ENCODE measurements around the gene NT5DC3. TPM values are rescaled to one million over a fixed set of nuclear protein-coding genes. Genes with fewer than 3 reads are reported as not detected.

The NT5DC3 gene
- total and polyA plus RNA-seq, 4 donors: 1.3 to 9.0 (median 4.4) TPM

DNA sequence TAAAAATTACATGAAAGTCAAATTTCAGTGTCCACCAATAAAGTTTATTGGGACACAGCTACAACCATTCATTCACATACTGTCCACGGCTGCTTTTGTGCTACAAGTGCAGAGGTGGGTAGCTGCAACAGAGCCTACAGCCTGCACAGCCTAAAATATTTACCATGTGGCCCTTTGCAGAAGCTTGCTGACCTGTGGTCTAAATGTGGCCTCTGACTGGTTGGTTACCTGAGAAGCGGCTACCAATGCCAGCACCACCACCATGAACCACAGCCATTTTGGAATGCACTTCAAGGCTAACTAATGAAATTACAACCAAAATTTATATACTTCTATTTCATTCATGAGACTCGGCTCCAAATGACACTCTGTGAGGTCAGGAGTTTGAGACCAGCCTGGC is 58.6 kb downstream of the NT5DC3 start:
- Histone ChIP-seq H3K4me3 (ENCODE audit: low read depth in 1 of 3, low read length in 3 of 3) (no peak overlapping the region), H3K9ac (ENCODE audit: low read depth in 1 of 2, low read length in 2 of 2) (no peak overlapping the region), H3K4me1 (ENCODE audit: control insufficient read depth in 4 of 4, insufficient read depth in 4 of 4, low read length in 3 of 4) (peaks cover 5 to 28% (median 24%) of the 10 kb centered on the region in 4 donors), H3K27ac (ENCODE audit: low read depth in 1 of 2, low read length in 2 of 2) (no peak overlapping the region), H3K27me3 (ENCODE audit: control insufficient read depth in 4 of 4, insufficient read depth in 4 of 4, low read length in 3 of 4) (no peaks in the 10 kb centered on the region), H3K36me3 (ENCODE audit: control insufficient read depth in 4 of 4, insufficient read depth in 3 of 4, low read depth in 1 of 4, low read length in 3 of 4) (peaks cover 3 to 24% (median 6%) of the 10 kb centered on the region in 4 donors), H3K9me3 (ENCODE audit: control insufficient read depth in 4 of 4, low read length in 3 of 4) (no peaks in the 10 kb centered on the region)
- 99% methylated on average over 3 of the region's 3 CpGs for WGBS
- DNase-seq (ENCODE audit: low spot score): no peak
- TF ChIP-seq SP1 (IDR thresholded peaks at IDR 0.05) (no peak), YY1 (IDR thresholded peaks at IDR 0.05) (no peak), FOXA2 (IDR thresholded peaks at IDR 0.05) (no peak), RAD21 (IDR thresholded peaks at IDR 0.05) (no peak), RXRA (IDR thresholded peaks at IDR 0.05) (no peak), FOXA1 (IDR thresholded peaks at IDR 0.05) (no peak)
- TF ChIP-seq, protein P1, sequence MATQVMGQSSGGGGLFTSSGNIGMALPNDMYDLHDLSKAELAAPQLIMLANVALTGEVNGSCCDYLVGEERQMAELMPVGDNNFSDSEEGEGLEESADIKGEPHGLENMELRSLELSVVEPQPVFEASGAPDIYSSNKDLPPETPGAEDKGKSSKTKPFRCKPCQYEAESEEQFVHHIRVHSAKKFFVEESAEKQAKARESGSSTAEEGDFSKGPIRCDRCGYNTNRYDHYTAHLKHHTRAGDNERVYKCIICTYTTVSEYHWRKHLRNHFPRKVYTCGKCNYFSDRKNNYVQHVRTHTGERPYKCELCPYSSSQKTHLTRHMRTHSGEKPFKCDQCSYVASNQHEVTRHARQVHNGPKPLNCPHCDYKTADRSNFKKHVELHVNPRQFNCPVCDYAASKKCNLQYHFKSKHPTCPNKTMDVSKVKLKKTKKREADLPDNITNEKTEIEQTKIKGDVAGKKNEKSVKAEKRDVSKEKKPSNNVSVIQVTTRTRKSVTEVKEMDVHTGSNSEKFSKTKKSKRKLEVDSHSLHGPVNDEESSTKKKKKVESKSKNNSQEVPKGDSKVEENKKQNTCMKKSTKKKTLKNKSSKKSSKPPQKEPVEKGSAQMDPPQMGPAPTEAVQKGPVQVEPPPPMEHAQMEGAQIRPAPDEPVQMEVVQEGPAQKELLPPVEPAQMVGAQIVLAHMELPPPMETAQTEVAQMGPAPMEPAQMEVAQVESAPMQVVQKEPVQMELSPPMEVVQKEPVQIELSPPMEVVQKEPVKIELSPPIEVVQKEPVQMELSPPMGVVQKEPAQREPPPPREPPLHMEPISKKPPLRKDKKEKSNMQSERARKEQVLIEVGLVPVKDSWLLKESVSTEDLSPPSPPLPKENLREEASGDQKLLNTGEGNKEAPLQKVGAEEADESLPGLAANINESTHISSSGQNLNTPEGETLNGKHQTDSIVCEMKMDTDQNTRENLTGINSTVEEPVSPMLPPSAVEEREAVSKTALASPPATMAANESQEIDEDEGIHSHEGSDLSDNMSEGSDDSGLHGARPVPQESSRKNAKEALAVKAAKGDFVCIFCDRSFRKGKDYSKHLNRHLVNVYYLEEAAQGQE (IDR thresholded peaks at IDR 0.05): no peak

DNA sequence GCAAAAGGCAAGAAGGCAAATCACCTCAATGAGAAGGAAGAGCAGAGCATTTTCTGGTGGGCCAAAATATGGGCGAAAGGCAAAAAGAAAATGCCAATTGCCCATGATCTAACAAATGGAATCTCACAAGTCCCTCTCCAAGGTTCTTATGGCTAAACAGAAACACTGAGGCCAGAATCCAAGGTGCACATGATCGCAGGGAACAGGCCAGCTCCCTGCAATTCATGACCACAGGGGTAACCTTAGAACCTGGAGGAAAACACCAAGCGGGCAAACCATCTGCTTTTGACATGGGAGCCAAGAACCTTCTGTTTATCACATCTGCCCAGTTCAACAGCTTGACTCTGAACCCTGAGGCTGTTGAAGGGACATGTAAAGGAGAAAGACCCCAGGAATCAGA is 60.0 kb downstream of the NT5DC3 start:
- TF ChIP-seq GABPA (IDR thresholded peaks at IDR 0.05 in 1 of 2, conservative IDR thresholded peaks at IDR 0.05 in 1 of 2) (no peak), YY1 (IDR thresholded peaks at IDR 0.05) (no peak), FOXA1 (IDR thresholded peaks at IDR 0.05) (no peak)

DNA sequence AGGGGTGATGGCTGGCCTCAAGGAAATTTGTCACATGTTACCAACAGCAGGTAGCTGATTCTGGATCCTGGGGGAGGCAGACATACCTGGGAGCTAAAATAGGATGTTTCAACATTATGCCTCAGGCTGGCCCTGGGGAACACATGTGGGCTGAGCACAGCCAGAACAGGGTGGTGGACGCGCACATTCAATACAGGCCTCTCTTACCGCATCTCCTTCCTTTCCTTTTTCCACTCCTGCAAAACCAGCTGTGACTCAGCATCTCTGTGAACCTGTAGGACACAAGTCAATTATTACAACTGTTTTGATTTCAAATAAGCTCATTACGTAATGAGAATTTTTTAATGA is 61.0 kb downstream of the NT5DC3 start:
- Histone ChIP-seq H3K9ac (ENCODE audit: low read depth in 1 of 2, low read length in 2 of 2) (no peak overlapping the region), H3K4me3 (ENCODE audit: low read depth in 1 of 3, low read length in 3 of 3) (no peak overlapping the region), H3K36me3 (ENCODE audit: control insufficient read depth in 4 of 4, insufficient read depth in 3 of 4, low read depth in 1 of 4, low read length in 3 of 4) (peaks cover 3 to 30% (median 6%) of the 10 kb centered on the region in 4 donors), H3K4me1 (ENCODE audit: control insufficient read depth in 4 of 4, insufficient read depth in 4 of 4, low read length in 3 of 4) (peaks cover 5 to 20% (median 16%) of the 10 kb centered on the region in 4 donors), H3K9me3 (ENCODE audit: control insufficient read depth in 4 of 4, low read length in 3 of 4) (no peaks in the 10 kb centered on the region), H3K27ac (ENCODE audit: low read depth in 1 of 2, low read length in 2 of 2) (no peak overlapping the region), H3K27me3 (ENCODE audit: control insufficient read depth in 4 of 4, insufficient read depth in 4 of 4, low read length in 3 of 4) (no peaks in the 10 kb centered on the region)
- no peak for DNase-seq (ENCODE audit: low spot score)
- WGBS: 98% methylated on average over 4 of the region's 4 CpGs
- TF ChIP-seq FOXA1 (IDR thresholded peaks at IDR 0.05): no peak
- no peak for TF ChIP-seq HNF4G (IDR thresholded peaks at IDR 0.05)
- TF ChIP-seq, protein P2, sequence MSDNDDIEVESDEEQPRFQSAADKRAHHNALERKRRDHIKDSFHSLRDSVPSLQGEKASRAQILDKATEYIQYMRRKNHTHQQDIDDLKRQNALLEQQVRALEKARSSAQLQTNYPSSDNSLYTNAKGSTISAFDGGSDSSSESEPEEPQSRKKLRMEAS (IDR thresholded peaks at IDR 0.05): no peak
- TF ChIP-seq, protein P1 (IDR thresholded peaks at IDR 0.05): no peak
- TF ChIP-seq HNF4A (conservative IDR thresholded peaks at IDR 0.05): no peak
- TF ChIP-seq YY1 (IDR thresholded peaks at IDR 0.05): no peak
- no peak for TF ChIP-seq FOXA2 (IDR thresholded peaks at IDR 0.05)
- TF ChIP-seq RAD21 (IDR thresholded peaks at IDR 0.05): no peak
- no peak for TF ChIP-seq RXRA (IDR thresholded peaks at IDR 0.05)
- no peak for TF ChIP-seq EGR1 (IDR thresholded peaks at IDR 0.05; ENCODE audit: low read depth in 2 of 2)
- TF ChIP-seq, protein P3, sequence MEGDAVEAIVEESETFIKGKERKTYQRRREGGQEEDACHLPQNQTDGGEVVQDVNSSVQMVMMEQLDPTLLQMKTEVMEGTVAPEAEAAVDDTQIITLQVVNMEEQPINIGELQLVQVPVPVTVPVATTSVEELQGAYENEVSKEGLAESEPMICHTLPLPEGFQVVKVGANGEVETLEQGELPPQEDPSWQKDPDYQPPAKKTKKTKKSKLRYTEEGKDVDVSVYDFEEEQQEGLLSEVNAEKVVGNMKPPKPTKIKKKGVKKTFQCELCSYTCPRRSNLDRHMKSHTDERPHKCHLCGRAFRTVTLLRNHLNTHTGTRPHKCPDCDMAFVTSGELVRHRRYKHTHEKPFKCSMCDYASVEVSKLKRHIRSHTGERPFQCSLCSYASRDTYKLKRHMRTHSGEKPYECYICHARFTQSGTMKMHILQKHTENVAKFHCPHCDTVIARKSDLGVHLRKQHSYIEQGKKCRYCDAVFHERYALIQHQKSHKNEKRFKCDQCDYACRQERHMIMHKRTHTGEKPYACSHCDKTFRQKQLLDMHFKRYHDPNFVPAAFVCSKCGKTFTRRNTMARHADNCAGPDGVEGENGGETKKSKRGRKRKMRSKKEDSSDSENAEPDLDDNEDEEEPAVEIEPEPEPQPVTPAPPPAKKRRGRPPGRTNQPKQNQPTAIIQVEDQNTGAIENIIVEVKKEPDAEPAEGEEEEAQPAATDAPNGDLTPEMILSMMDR (IDR thresholded peaks at IDR 0.05; ENCODE audit: low read depth, low read length, missing input control): no peak
- TF ChIP-seq, protein P4, sequence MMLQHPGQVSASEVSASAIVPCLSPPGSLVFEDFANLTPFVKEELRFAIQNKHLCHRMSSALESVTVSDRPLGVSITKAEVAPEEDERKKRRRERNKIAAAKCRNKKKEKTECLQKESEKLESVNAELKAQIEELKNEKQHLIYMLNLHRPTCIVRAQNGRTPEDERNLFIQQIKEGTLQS (IDR thresholded peaks at IDR 0.05): no peak
- no peak for TF ChIP-seq SP1 (IDR thresholded peaks at IDR 0.05)
- no peak for TF ChIP-seq JUND (IDR thresholded peaks at IDR 0.05)
- TF ChIP-seq, protein P5, sequence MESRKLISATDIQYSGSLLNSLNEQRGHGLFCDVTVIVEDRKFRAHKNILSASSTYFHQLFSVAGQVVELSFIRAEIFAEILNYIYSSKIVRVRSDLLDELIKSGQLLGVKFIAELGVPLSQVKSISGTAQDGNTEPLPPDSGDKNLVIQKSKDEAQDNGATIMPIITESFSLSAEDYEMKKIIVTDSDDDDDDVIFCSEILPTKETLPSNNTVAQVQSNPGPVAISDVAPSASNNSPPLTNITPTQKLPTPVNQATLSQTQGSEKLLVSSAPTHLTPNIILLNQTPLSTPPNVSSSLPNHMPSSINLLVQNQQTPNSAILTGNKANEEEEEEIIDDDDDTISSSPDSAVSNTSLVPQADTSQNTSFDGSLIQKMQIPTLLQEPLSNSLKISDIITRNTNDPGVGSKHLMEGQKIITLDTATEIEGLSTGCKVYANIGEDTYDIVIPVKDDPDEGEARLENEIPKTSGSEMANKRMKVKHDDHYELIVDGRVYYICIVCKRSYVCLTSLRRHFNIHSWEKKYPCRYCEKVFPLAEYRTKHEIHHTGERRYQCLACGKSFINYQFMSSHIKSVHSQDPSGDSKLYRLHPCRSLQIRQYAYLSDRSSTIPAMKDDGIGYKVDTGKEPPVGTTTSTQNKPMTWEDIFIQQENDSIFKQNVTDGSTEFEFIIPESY (IDR thresholded peaks at IDR 0.05): no peak

More for the DNA sequence above, 60.0 kb downstream of the NT5DC3 start:
- peaks cover 3 to 30% (median 6%) of the 10 kb centered on the region in 4 donors for H3K36me3 ChIP-seq (ENCODE audit: control insufficient read depth in 4 of 4, insufficient read depth in 3 of 4, low read depth in 1 of 4, low read length in 3 of 4)
- H3K9ac ChIP-seq (ENCODE audit: low read depth in 1 of 2, low read length in 2 of 2): no peak overlapping the region
- 96% methylated on average over 3 of the region's 3 CpGs for WGBS
- DNase-seq (ENCODE audit: low spot score): no peak
- H3K4me1 ChIP-seq (ENCODE audit: control insufficient read depth in 4 of 4, insufficient read depth in 4 of 4, low read length in 3 of 4): peaks cover 5 to 26% (median 23%) of the 10 kb centered on the region in 4 donors
- no peaks in the 10 kb centered on the region for H3K27me3 ChIP-seq (ENCODE audit: control insufficient read depth in 4 of 4, insufficient read depth in 4 of 4, low read length in 3 of 4)
- no peak overlapping the region for H3K27ac ChIP-seq (ENCODE audit: low read depth in 1 of 2, low read length in 2 of 2)
- no peak overlapping the region for H3K4me3 ChIP-seq (ENCODE audit: low read depth in 1 of 3, low read length in 3 of 3)
- H3K9me3 ChIP-seq (ENCODE audit: control insufficient read depth in 4 of 4, low read length in 3 of 4): no peaks in the 10 kb centered on the region
